Keratinocyte (primary cell): Measurements from ENCODE around the gene TPRN. TPM values are rescaled to one million over a fixed set of nuclear protein-coding genes. Genes with fewer than 3 reads are reported as not detected.

Experiments
- DNase-seq: peaks from one replicate; pipeline ENCODE4 v3.0.0-alpha.2; 2011; ENCODE audit warnings: low read depth, missing footprints, low spot score
- FAIRE-seq: peaks from 2 replicates; lab custom pipeline; 2011; peaks lifted over from hg19 to GRCh38; lab: Jason Lieb, UNC
- H2AFZ ChIP-seq: 2 replicates; pipeline ENCODE4 v1.6.0; 2012; ENCODE audit warnings: low read length, control low read depth, inconsistent platforms; ENCODE audit not compliant: control insufficient read depth
- H3K27ac ChIP-seq: 2 replicates; pipeline ENCODE4 v1.5.1; 2011; ENCODE audit warnings: low read length; ENCODE audit not compliant: control insufficient read depth, insufficient read depth
- H3K27me3 ChIP-seq: 3 replicates; pipeline ENCODE4 v1.6.0; 2011; ENCODE audit warnings: low read length; ENCODE audit not compliant: control insufficient read depth, insufficient read depth; ENCODE audit errors: extremely low read depth
- H3K36me3 ChIP-seq, 2 experiments: 2 replicates in 1 of 2; 3 replicates in 1 of 2; pipeline ENCODE4 v1.5.1; 2011; ENCODE audit warnings: low read length in 2 of 2, mild to moderate bottlenecking in 1 of 2; ENCODE audit not compliant: control insufficient read depth in 2 of 2, insufficient read depth in 2 of 2; ENCODE audit errors: extremely low read depth in 1 of 2
- H3K4me1 ChIP-seq: 3 replicates; pipeline ENCODE4 v1.5.1; 2011; ENCODE audit warnings: low read length; ENCODE audit not compliant: control insufficient read depth, insufficient read depth; ENCODE audit errors: extremely low read depth
- H3K4me2 ChIP-seq: 3 replicates; pipeline ENCODE4 v1.6.0; 2011; ENCODE audit warnings: low read depth, low read length; ENCODE audit not compliant: control insufficient read depth, insufficient read depth; ENCODE audit errors: extremely low read depth
- H3K4me3 ChIP-seq, 3 experiments: fragments of 200-600 bp in 1 of 3; sonication (generic) in 1 of 3; 2 replicates in 2 of 3; 3 replicates in 1 of 3; pipeline ENCODE4 v1.5.1; 2011 to 2016; ENCODE audit warnings: low read length in 3 of 3, mild to moderate bottlenecking in 3 of 3, control low read depth in 2 of 3, inconsistent platforms in 1 of 3, low read depth in 1 of 3, mixed read lengths in 1 of 3, mixed run types in 1 of 3, moderate library complexity in 1 of 3; ENCODE audit not compliant: control insufficient read depth in 2 of 3, insufficient read depth in 2 of 3; ENCODE audit errors: extremely low read depth in 1 of 3
- H3K79me2 ChIP-seq: 2 replicates; pipeline ENCODE4 v1.6.0; 2012; ENCODE audit warnings: low read length; ENCODE audit not compliant: control insufficient read depth, insufficient read depth
- H3K9ac ChIP-seq: 3 replicates; pipeline ENCODE4 v1.6.0; 2011; ENCODE audit warnings: low read length; ENCODE audit not compliant: control insufficient read depth, insufficient read depth; ENCODE audit errors: extremely low read depth
- H3K9me1 ChIP-seq: 3 replicates; pipeline ENCODE4 v1.6.0; 2011; ENCODE audit warnings: low read length; ENCODE audit not compliant: control insufficient read depth, insufficient read depth; ENCODE audit errors: extremely low read depth
- H3K9me3 ChIP-seq: 2 replicates; pipeline ENCODE4 v1.5.1; 2012; ENCODE audit warnings: low read depth, low read length; ENCODE audit not compliant: control insufficient read depth
- H4K20me1 ChIP-seq: 3 replicates; pipeline ENCODE4 v1.6.0; 2011; ENCODE audit warnings: low read length; ENCODE audit not compliant: control insufficient read depth, insufficient read depth; ENCODE audit errors: extremely low read depth
- CTCF ChIP-seq, 3 experiments: IDR thresholded peaks in 1 of 3; conservative IDR thresholded peaks in 1 of 3; optimal IDR thresholded peaks in 1 of 3; 2 replicates in 2 of 3; 3 replicates in 1 of 3; pipeline versions ENCODE3 to v1.5.1; 2011; ENCODE audit warnings: low read length in 3 of 3, mild to moderate bottlenecking in 3 of 3, moderate library complexity in 2 of 3, control low read depth in 1 of 3, inconsistent platforms in 1 of 3; ENCODE audit not compliant: insufficient read depth in 2 of 3; ENCODE audit errors: extremely low read depth in 1 of 3
- EZH2 ChIP-seq: IDR thresholded peaks from one replicate; pipeline ENCODE4 v1.6.1; 2012; ENCODE audit warnings: inconsistent platforms, mild to moderate bottlenecking, low read length, moderate library complexity
- dilution Hi-C: fragments of 300-500 bp; cut with MboI; formaldehyde crosslinking; loops from one replicate; pipeline ENCODE4 v1.7.0; 2020; ENCODE audit warnings: low sequenced_read_pairs; ENCODE audit not compliant: extremely low pct_ligation_motif_present
- polyA plus RNA-seq, 5 experiments: library from polyadenylated mRNA; depleted of rRNA in 3 of 5; stranded (reverse) in 3 of 5; stranded (forward) in 1 of 5; unstranded in 1 of 5; fragments of >200 nt; gene quantifications; 1 replicate in 1 of 5; 2 replicates in 3 of 5; 3 replicates in 1 of 5; pipeline versions ENCODE4 v1.2.1 to v1.2.3, GENCODE V29; 2011 to 2012; ENCODE audit warnings: missing spikeins in 2 of 5, low read depth in 1 of 5, low replicate concordance in 1 of 5

The TPRN gene
- polyA plus RNA-seq, 1 donor (not counting 4 experiments of a cell fraction or from before 2014, with no cell fraction given): 1.1 TPM

- no peak for FAIRE-seq
- Histone ChIP-seq H3K4me3 (peak overlapping the region in 1 of 3 experiments; percentile 12), H3K4me1 (peaks cover 38% of the 10 kb centered on the region), H3K9me3 (no peaks in the 10 kb centered on the region), H3K27ac (no peak overlapping the region), H3K27me3 (peaks cover 3% of the 10 kb centered on the region), H3K79me2 (peaks cover 17% of the 10 kb centered on the region), H3K9me1 (peaks cover 3% of the 10 kb centered on the region), H4K20me1 (peaks cover 7% of the 10 kb centered on the region), H3K4me2 (peak overlapping the region; percentile 74), H3K9ac (peak overlapping the region; percentile 28), H3K36me3 (peaks cover 9 to 13% of the 10 kb centered on the region in 2 experiments), H2AFZ (no peak overlapping the region)
- no peak for TF ChIP-seq CTCF (optimal IDR thresholded peaks at IDR 0.05 in 1 of 3, IDR thresholded peaks at IDR 0.05 in 1 of 3, conservative IDR thresholded peaks at IDR 0.05 in 1 of 3; ENCODE audit: extremely low read depth in 1 of 3, insufficient read depth in 2 of 3, low read length in 3 of 3)
- no peak for TF ChIP-seq EZH2
- DNase-seq: no peak
- dilution Hi-C loops: no loop called here
These were observed 6.2 kb downstream of the TPRN start for GRCh38 chr9:137194388-137194787.

GRCh38 chr9:137193771-137194170, 6.8 kb downstream of the TPRN start:
- peaks cover 7% of the 10 kb centered on the region for H4K20me1 ChIP-seq
- TF ChIP-seq EZH2: no peak
- TF ChIP-seq CTCF (optimal IDR thresholded peaks at IDR 0.05 in 1 of 3, IDR thresholded peaks at IDR 0.05 in 1 of 3, conservative IDR thresholded peaks at IDR 0.05 in 1 of 3; ENCODE audit: extremely low read depth in 1 of 3, insufficient read depth in 2 of 3, low read length in 3 of 3): no peak
- H3K79me2 ChIP-seq: peaks cover 17% of the 10 kb centered on the region

More at GRCh38 chr9:137193771-137194170, 6.8 kb downstream of the TPRN start:
- H3K4me1 ChIP-seq: peaks cover 37% of the 10 kb centered on the region
- H3K9me1 ChIP-seq: peaks cover 3% of the 10 kb centered on the region
- DNase-seq: no peak
- no peak overlapping the region for H2AFZ ChIP-seq
- H3K27me3 ChIP-seq: peaks cover 3% of the 10 kb centered on the region
- peaks cover 9 to 13% of the 10 kb centered on the region in 2 experiments for H3K36me3 ChIP-seq
- no peak overlapping the region for H3K27ac ChIP-seq
- H3K4me2 ChIP-seq: no peak overlapping the region
- no peaks in the 10 kb centered on the region for H3K9me3 ChIP-seq
- dilution Hi-C loops: no loop called here
- no peak overlapping the region for H3K9ac ChIP-seq
- no peak for FAIRE-seq
- H3K4me3 ChIP-seq: no peak overlapping the region
